GM23248 (cell line): Measurements from ENCODE around the gene EP300. TPM values are rescaled to one million over a fixed set of nuclear protein-coding genes. Genes with fewer than 3 reads are reported as not detected.

Experiments used
- DNase-seq: peaks from one replicate; pipeline ENCODE4 v3.0.0-alpha.2; 2015
- H2AFZ ChIP-seq: fragments of 200-600 bp; sonication (generic); 2 replicates; pipeline ENCODE4 v1.6.1; 2016; ENCODE audit warnings: antibody characterized with exemption
- H3F3A ChIP-seq: fragments of 200-600 bp; sonication (generic); 2 replicates; pipeline ENCODE4 v1.6.1; 2016; ENCODE audit warnings: mild to moderate bottlenecking, antibody characterized with exemption, mixed run types; ENCODE audit not compliant: insufficient read depth
- H3K27ac ChIP-seq: fragments of 200-600 bp; sonication (generic); 2 replicates; pipeline ENCODE4 v1.5.1; 2016; ENCODE audit warnings: mild to moderate bottlenecking
- H3K27me3 ChIP-seq: fragments of 200-600 bp; sonication (generic); replicated peaks from 2 replicates; pipeline ENCODE4 v1.6.1; 2016; ENCODE audit warnings: mild to moderate bottlenecking; ENCODE audit not compliant: insufficient read depth
- H3K36me3 ChIP-seq: fragments of 200-600 bp; sonication (generic); 2 replicates; pipeline ENCODE4 v1.6.1; 2016; ENCODE audit warnings: low read depth, mild to moderate bottlenecking
- H3K4me1 ChIP-seq: fragments of 200-600 bp; sonication (generic); 2 replicates; pipeline ENCODE4 v1.6.1; 2016; ENCODE audit warnings: mild to moderate bottlenecking; ENCODE audit not compliant: insufficient read depth
- H3K4me2 ChIP-seq: fragments of 200-600 bp; sonication (generic); one replicate; pipeline ENCODE4 v1.6.1; 2016; ENCODE audit warnings: mild to moderate bottlenecking; ENCODE audit not compliant: unreplicated experiment
- H3K4me3 ChIP-seq: fragments of 200-600 bp; sonication (generic); 2 replicates; pipeline ENCODE4 v1.5.1; 2016; ENCODE audit warnings: mild to moderate bottlenecking
- H3K79me2 ChIP-seq: fragments of 200-600 bp; sonication (generic); 2 replicates; pipeline ENCODE4 v1.6.1; 2016; ENCODE audit warnings: mild to moderate bottlenecking; ENCODE audit not compliant: insufficient read depth
- H3K9ac ChIP-seq: fragments of 200-600 bp; sonication (generic); 2 replicates; pipeline ENCODE4 v1.6.1; 2016; ENCODE audit warnings: mild to moderate bottlenecking
- H3K9me2 ChIP-seq: fragments of 200-600 bp; sonication (generic); 2 replicates; pipeline ENCODE4 v1.6.1; 2016; ENCODE audit warnings: mixed run types, mild to moderate bottlenecking, moderate library complexity; ENCODE audit not compliant: insufficient read depth
- H3K9me3 ChIP-seq: fragments of 200-600 bp; sonication (generic); one replicate; pipeline ENCODE4 v1.6.1; 2017; ENCODE audit warnings: low read depth
- H4K20me1 ChIP-seq: fragments of 200-600 bp; sonication (generic); 2 replicates; pipeline ENCODE4 v1.6.0; 2016; ENCODE audit not compliant: insufficient read depth
- EZH2 ChIP-seq: fragments of 200-600 bp; sonication (generic); IDR thresholded peaks from 2 replicates; pipeline ENCODE4 v1.6.1; 2018; ENCODE audit warnings: antibody characterized with exemption, mild to moderate bottlenecking; ENCODE audit not compliant: insufficient read depth, poor library complexity, severe bottlenecking
- EZH2phosphoT487 ChIP-seq: fragments of 200-600 bp; sonication (generic); IDR thresholded peaks from 2 replicates; pipeline ENCODE4 v1.6.1; 2018; ENCODE audit warnings: antibody characterized with exemption, moderate library complexity, mild to moderate bottlenecking, low read depth; ENCODE audit not compliant: insufficient read depth
- WGBS, 2 experiments: methylation state at CpG; one replicate each; pipeline ENCODE4 v1.1.6; 2015 to 2017; ENCODE audit warnings: low lambda C conversion rate in 2 of 2, low coverage in 1 of 2; ENCODE audit errors: missing lambda C conversion rate in 2 of 2; 5-methylcytosine and 5-hydroxymethylcytosine counted together
- in situ Hi-C: fragments of 300-500 bp; cut with MboI; formaldehyde crosslinking; loops from 2 replicates; pipeline ENCODE4 v1.15.0; 2020
- polyA plus RNA-seq: library from polyadenylated mRNA; unstranded; fragments of >200 nt; fragmentation: Nextera tagmentation; extraction: Ambion mirVana; gene quantifications from 2 replicates; pipeline ENCODE4 v1.2.1, GENCODE V29; 2016
- total RNA-seq: library from RNA; depleted of rRNA; stranded (reverse); fragments of >200 nt; shearing (Covaris generic); gene quantifications from 2 replicates; pipeline ENCODE4 v1.2.3, GENCODE V29; 2014

Gene EP300
- total and polyA plus RNA-seq, 2 experiments from 2014 or later = 11.4 to 18.8 TPM

GRCh38 chr22:41181349-41182241, 89.2 kb downstream of the EP300 start:
- no peak overlapping the region for H3K9ac ChIP-seq

GRCh38 chr22:41184679-41185078, 92.3 kb downstream of the EP300 start:
- TF ChIP-seq EZH2phosphoT487 (no peak), EZH2 (no peak)

More at GRCh38 chr22:41181349-41182241, 89.2 kb downstream of the EP300 start:
- WGBS, 2 experiments = 81 to 83% methylated on average over 15 of the region's 15 CpGs
- Histone ChIP-seq H3K36me3 (peaks cover 25% of the 10 kb centered on the region; the same call in 1 of the 2 replicates), H3K9me2 (no peaks in the 10 kb centered on the region), H3K27ac (no peak overlapping the region), H3K4me1 (no peaks in the 10 kb centered on the region), H3K27me3 (no peaks in the 10 kb centered on the region), H2AFZ (no peak overlapping the region), H3K4me2 (no peak overlapping the region), H3K9me3 (no peaks in the 10 kb centered on the region), H3F3A (no peaks in the 10 kb centered on the region), H3K4me3 (no peak overlapping the region), H3K79me2 (no peaks in the 10 kb centered on the region), H4K20me1 (no peaks in the 10 kb centered on the region)
- in situ Hi-C loops = no loop called here
- DNase-seq = no peak
- TF ChIP-seq EZH2phosphoT487 = no peak
- no peak for TF ChIP-seq EZH2

GRCh38 chr22:41191467-41191866, 99.1 kb downstream of the EP300 start:
- H3K36me3 ChIP-seq = no peaks in the 10 kb centered on the region
- TF ChIP-seq EZH2 (no peak), EZH2phosphoT487 (no peak)
- no peak overlapping the region for H3K4me2 ChIP-seq
- H3K27me3 ChIP-seq = no peaks in the 10 kb centered on the region
- no peak overlapping the region for H3K9ac ChIP-seq
- H2AFZ ChIP-seq = no peak overlapping the region
- DNase-seq = no peak
- H3K4me1 ChIP-seq = no peaks in the 10 kb centered on the region
- no peaks in the 10 kb centered on the region for H4K20me1 ChIP-seq
- H3K4me3 ChIP-seq = no peak overlapping the region
- H3K9me2 ChIP-seq = no peaks in the 10 kb centered on the region
- in situ Hi-C loops = no loop called here
- no peak overlapping the region for H3K27ac ChIP-seq
- no peaks in the 10 kb centered on the region for H3K9me3 ChIP-seq
- H3F3A ChIP-seq = no peaks in the 10 kb centered on the region
- WGBS, 2 experiments = 86 to 90% methylated on average over 2 of the region's 2 CpGs
- H3K79me2 ChIP-seq = no peaks in the 10 kb centered on the region

More at GRCh38 chr22:41184679-41185078, 92.3 kb downstream of the EP300 start:
- no peak overlapping the region for H3K4me3 ChIP-seq
- H3F3A ChIP-seq = no peaks in the 10 kb centered on the region
- H4K20me1 ChIP-seq = no peaks in the 10 kb centered on the region
- H3K27me3 ChIP-seq = no peaks in the 10 kb centered on the region
- DNase-seq = no peak
- 41 to 43% methylated on average over 3 of the region's 3 CpGs for WGBS, 2 experiments
- H3K36me3 ChIP-seq = peaks cover 4% of the 10 kb centered on the region; the same call in 1 of the 2 replicates
- no peaks in the 10 kb centered on the region for H3K4me1 ChIP-seq
- no peak overlapping the region for H3K27ac ChIP-seq
- H3K9me2 ChIP-seq = no peaks in the 10 kb centered on the region
- H3K79me2 ChIP-seq = no peaks in the 10 kb centered on the region
- H3K4me2 ChIP-seq = no peak overlapping the region
- in situ Hi-C loops = no loop called here
- no peak overlapping the region for H2AFZ ChIP-seq
- no peaks in the 10 kb centered on the region for H3K9me3 ChIP-seq
- H3K9ac ChIP-seq = no peak overlapping the region

- DNase-seq = no peak
- in situ Hi-C loops = no loop called here
- no peaks in the 10 kb centered on the region for H4K20me1 ChIP-seq
- H3K27ac ChIP-seq = no peak overlapping the region
- no peak for TF ChIP-seq EZH2
- no peak for TF ChIP-seq EZH2phosphoT487
- WGBS, 2 experiments = 95% methylated on average over 5 to 6 of the region's 6 CpGs
- no peak overlapping the region for H3K4me2 ChIP-seq
- H3K36me3 ChIP-seq = no peaks in the 10 kb centered on the region
- H3K27me3 ChIP-seq = no peaks in the 10 kb centered on the region
- H3K4me3 ChIP-seq = no peak overlapping the region
- H3K79me2 ChIP-seq = no peaks in the 10 kb centered on the region
- H3K9ac ChIP-seq = no peak overlapping the region
- no peak overlapping the region for H2AFZ ChIP-seq
- no peaks in the 10 kb centered on the region for H3K9me3 ChIP-seq
- no peaks in the 10 kb centered on the region for H3K9me2 ChIP-seq
- H3K4me1 ChIP-seq = 0 out of 2 replicates have a peak, but pooled peaks cover 6% of the 10 kb centered on the region
- no peaks in the 10 kb centered on the region for H3F3A ChIP-seq
These were observed 101.4 kb downstream of the EP300 start for GRCh38 chr22:41193829-41194228.
